NCI-H1417 treated with DMSO at 0.1 percent for 48 hours (cell line): ENCODE measurements around the gene STIMATE.

Source experiments
- DNase-seq: peaks from one replicate; lab custom pipeline; 2025; lab: John Stamatoyannopoulos, UW

Gene STIMATE

GRCh38 chr3:52817221-52817620 is 80.1 kb downstream of the STIMATE start:
- no peak for DNase-seq

- DNase-seq, result no peak
Observed at GRCh38 chr3:52816654-52817053, 80.7 kb downstream of the STIMATE start.

GRCh38 chr3:52816199-52816598 is 81.1 kb downstream of the STIMATE start:
- DNase-seq, result no peak

GRCh38 chr3:52813810-52814209 is 83.5 kb downstream of the STIMATE start:
- DNase-seq, result no peak

GRCh38 chr3:52811452-52812011 is 85.8 kb downstream of the STIMATE start:
- no peak for DNase-seq

GRCh38 chr3:52810923-52811322 is 86.4 kb downstream of the STIMATE start:
- DNase-seq, result no peak

- DNase-seq, result no peak
Observed at GRCh38 chr3:52809662-52810377, 87.5 kb downstream of the STIMATE start.

- DNase-seq, result no peak
Observed at GRCh38 chr3:52809149-52809548, 88.2 kb downstream of the STIMATE start.

GRCh38 chr3:52805270-52806039 is 91.9 kb downstream of the STIMATE start:
- no peak for DNase-seq

- no peak for DNase-seq
Observed at GRCh38 chr3:52801839-52802238, 95.5 kb downstream of the STIMATE start.

- no peak for DNase-seq
Observed at GRCh38 chr3:52800079-52800478, 97.3 kb downstream of the STIMATE start.

- no peak for DNase-seq
Observed at GRCh38 chr3:52798978-52799476, 98.3 kb downstream of the STIMATE start.

GRCh38 chr3:52798376-52798977 is 98.9 kb downstream of the STIMATE start:
- no peak for DNase-seq

GRCh38 chr3:52796411-52796810 is 100.9 kb downstream of the STIMATE start:
- DNase-seq, result no peak

GRCh38 chr3:52795298-52795900 is 101.9 kb downstream of the STIMATE start:
- DNase-seq, result no peak

GRCh38 chr3:52794612-52795099 is 102.7 kb downstream of the STIMATE start, which contains the start of gene ITIH3:
Gene ITIH3, plus strand, starts transcription at chr3:52794796. Its CDS starts 8 bp downstream, at chr3:52794804.
- DNase-seq, result no peak

- DNase-seq, result no peak
Observed at GRCh38 chr3:52793702-52794611, 103.4 kb downstream of the STIMATE start.

GRCh38 chr3:52792961-52793695 is 104.2 kb downstream of the STIMATE start:
- no peak for DNase-seq

GRCh38 chr3:52792413-52792812 is 104.9 kb downstream of the STIMATE start:
- no peak for DNase-seq

- DNase-seq, result no peak
Observed at GRCh38 chr3:52791928-52792327, 105.4 kb downstream of the STIMATE start.
